ENCODE measurements around the gene DNPH1.

DNA sequence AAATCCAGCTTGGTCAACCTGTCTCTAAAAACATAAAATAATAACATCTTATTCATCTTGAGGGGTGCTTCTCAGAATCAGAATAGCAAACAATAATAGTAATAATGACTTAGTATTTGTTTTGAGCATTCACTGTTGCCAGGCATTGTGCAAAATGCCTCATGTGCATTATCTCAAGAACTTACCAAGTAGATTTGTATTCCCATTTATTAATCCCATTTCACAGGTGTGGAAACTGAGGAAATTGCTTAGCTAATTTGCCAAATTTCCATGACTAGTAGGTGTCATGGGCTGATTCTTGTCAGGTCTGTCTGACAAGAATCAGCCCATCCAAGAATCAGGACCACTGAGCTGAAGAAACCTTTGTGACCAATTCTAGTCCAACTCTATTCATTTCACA lies 19.5 kb upstream of the DNPH1 start:
- TF ChIP-seq, protein P1, sequence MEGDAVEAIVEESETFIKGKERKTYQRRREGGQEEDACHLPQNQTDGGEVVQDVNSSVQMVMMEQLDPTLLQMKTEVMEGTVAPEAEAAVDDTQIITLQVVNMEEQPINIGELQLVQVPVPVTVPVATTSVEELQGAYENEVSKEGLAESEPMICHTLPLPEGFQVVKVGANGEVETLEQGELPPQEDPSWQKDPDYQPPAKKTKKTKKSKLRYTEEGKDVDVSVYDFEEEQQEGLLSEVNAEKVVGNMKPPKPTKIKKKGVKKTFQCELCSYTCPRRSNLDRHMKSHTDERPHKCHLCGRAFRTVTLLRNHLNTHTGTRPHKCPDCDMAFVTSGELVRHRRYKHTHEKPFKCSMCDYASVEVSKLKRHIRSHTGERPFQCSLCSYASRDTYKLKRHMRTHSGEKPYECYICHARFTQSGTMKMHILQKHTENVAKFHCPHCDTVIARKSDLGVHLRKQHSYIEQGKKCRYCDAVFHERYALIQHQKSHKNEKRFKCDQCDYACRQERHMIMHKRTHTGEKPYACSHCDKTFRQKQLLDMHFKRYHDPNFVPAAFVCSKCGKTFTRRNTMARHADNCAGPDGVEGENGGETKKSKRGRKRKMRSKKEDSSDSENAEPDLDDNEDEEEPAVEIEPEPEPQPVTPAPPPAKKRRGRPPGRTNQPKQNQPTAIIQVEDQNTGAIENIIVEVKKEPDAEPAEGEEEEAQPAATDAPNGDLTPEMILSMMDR (IDR thresholded peaks at IDR 0.05) = no peak
- no peak for TF ChIP-seq EP300 (IDR thresholded peaks at IDR 0.05)
- TF ChIP-seq POLR2A (IDR thresholded peaks at IDR 0.05) = no peak

All from upper lobe of left lung (tissue), 4 donors.